Omental fat pad (tissue), 4 donors: ENCODE data around the gene TP53I11. TPM values are rescaled to one million over a fixed set of nuclear protein-coding genes. Genes with fewer than 3 reads are reported as not detected.
A peak's percentile ranks its signal among the peaks of the same experiment; 100 is the strongest.

Experiments
- ATAC-seq: fragments of 150-250 bp; one replicate; pipeline ENCODE4 v1.9.1; 2016; ENCODE audit warnings: mild to moderate bottlenecking, moderate library complexity; ENCODE audit not compliant: low FRiP score
- DNase-seq: peaks from one replicate; pipeline ENCODE4 v3.0.0-alpha.2; 2019; ENCODE audit warnings: low spot score
- CTCF ChIP-seq, 3 donors: fragments of 450-650 bp; IDR thresholded peaks; one replicate each; pipeline ENCODE4 v1.5.1; 2016 to 2017; ENCODE audit warnings: antibody characterized with exemption in 3 of 3, mild to moderate bottlenecking in 3 of 3, moderate library complexity in 2 of 3
- total RNA-seq, 4 donors: library from RNA; depleted of rRNA; stranded (reverse); fragments of >200 nt; gene quantifications; one replicate each; pipeline ENCODE4 v1.1.0, GENCODE V29; 2016

The TP53I11 gene
- total RNA-seq, 4 donors from 2014 or later: 64.4 to 175 (median 99.1) TPM

DNA sequence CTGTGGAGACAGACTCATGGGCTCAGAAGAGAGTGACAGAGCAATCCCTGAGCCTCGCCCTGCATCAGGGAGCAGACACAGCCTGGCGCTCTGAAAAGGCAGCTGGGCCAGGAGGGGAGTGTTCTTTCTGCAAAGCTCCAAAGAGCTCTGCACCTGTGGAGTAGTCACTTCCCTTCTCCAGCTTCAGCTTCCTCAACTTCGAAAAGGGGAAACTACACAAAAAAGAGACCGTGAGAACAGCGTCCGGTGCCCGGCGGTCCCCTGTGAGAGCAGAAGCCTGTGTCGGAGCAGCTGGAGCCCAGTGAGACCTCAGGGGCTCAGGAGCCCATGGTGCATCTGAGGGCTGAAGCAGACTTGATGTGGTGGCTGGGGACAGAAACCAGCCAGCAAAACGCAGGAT is 35.1 kb downstream of the TP53I11 start:
- TF ChIP-seq CTCF (IDR thresholded peaks at IDR 0.05): no peak
- ATAC-seq: no peak
- DNase-seq: no peak

DNA sequence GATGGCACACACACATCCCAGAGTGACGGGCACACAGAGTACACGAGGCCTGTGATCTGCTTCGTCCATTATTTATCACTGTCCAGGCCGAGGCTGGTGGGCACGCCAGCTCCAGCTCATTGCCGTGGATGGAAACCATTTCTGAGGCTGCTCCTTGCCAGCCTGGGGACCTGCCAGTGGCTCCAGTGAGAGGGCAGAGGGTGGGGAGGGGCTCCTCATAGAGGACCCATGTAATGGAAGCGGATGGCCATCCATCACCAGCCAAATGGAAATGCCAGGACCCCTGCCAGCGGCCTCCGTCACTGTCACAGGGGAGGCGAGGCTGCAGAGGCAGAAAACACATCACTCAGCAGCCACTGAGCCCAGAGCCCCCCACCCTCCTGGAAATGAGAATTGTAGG is 35.7 kb downstream of the TP53I11 start:
- TF ChIP-seq CTCF (IDR thresholded peaks at IDR 0.05): no peak
- no peak for ATAC-seq
- DNase-seq: no peak

DNA sequence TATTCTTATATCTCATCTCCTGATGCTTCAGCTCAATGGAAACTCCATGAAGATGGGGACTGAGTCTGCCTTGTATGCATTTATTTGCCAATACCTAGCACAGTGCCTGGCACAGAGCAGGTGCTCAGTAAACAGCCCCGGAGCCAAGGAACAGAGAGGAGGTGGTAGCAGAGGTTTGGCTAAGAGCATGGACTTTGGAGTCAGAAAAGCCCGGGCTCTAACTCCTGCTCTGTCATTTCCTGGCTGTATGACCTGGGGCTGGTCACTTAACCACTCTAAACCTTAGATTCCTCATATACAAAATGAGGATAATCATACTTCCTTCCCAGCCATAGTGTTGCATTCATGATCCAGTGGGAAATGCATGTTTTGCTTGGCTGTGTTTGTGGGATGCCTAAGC is 36.6 kb downstream of the TP53I11 start:
- ATAC-seq (no peak), DNase-seq (no peak)
- no peak for TF ChIP-seq CTCF (IDR thresholded peaks at IDR 0.05)

GRCh38 chr11:44913502-44913901 is 37.2 kb downstream of the TP53I11 start:
- DNase-seq (no peak), ATAC-seq (no peak)
- TF ChIP-seq CTCF (IDR thresholded peaks at IDR 0.05): no peak

DNA sequence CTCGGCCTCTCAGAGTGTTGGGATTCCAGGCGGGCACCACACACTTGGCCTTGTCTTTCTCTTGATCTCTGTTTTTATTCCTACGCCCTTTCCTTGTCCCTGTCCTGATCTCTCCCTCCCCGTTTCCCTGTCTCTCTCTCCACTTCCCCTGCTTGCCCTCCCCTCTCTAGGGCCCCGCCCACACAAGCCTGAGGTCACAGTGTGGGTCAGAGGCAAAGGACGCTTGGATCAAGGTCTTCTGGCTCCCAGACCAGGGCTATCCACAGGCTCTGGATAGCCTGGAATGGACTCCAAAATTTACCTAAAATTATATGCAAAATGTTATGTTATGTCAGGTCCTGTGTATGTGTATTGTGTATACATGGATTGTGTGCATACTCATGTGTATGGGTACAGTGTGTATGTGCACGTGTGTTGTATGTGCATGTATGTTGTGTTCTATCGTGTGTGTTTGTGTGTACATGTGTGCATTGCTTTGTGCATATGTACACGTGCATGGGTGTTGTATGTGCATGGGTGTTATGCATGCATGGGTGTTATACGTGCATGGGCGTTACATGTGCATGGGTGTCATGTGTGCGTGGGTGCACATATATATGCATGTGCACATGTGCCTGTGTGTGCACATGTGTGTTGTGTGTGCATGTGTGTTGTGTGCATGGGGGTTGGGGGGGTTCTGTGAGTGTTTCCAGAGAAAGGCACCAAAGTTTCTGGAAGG is 38.3 kb downstream of the TP53I11 start:
- no peak for ATAC-seq
- no peak for DNase-seq
- TF ChIP-seq CTCF (IDR thresholded peaks at IDR 0.05): no peak

DNA sequence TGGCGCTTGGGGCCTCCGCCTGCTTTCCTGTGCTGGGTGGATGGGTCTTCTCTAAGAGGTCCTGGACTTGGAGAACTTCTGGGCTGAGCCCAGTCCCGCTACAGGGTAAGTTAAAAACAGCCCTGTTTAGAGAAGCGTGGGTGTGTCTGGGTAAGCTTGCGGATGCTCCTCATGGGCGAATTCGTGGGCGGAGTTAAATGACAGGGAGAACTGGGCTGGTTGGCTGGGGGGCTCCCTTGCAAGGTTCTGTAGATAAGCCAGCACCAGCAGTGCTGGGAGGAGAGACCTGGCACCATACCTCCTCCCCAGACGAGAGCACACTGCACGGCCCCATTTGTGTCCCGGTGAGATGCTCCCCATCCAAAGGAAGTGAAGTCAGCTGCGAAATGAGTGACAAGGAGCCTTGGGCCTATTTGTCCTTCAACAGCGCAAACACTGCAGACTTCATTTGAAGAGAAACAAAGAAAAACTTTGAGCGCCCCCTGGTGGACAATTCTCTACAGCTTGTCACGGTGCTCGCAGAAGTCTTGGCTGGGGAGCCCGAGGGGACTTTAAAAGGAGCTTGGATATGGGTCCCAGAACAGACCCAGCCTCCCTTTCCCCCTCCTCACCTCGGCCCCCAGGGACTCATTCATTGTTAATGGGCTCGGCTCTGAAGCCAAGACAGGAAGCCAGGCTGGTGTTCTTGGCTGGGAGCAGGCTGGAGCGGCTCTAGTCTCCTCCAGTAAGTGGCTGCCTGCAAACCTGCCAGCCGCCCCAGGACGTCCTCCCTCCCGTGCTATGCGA is 39.5 kb downstream of the TP53I11 start:
- peak; percentile 97 for DNase-seq

More for the DNA sequence above, 39.5 kb downstream of the TP53I11 start:
- peak in 2 of 3 donors; percentile 72 to 84 for TF ChIP-seq CTCF (IDR thresholded peaks at IDR 0.05)
- ATAC-seq: peak; percentile 43
